Measurements from ENCODE around the gene MIGA2.
"Not testable (repeated sequence)": the region's sequence is repeated elsewhere in the genome, so short reads cannot be mapped to it uniquely, and the experiment has no call there.

Gene MIGA2

GRCh38 chr9:129027224-129027684, 9.2 kb upstream of the MIGA2 start:
- no peaks in the 10 kb centered on the region for H3K36me3 ChIP-seq (ENCODE audit: insufficient read depth, low read length)

GRCh38 chr9:129027685-129028191, 8.7 kb upstream of the MIGA2 start:
- no peak for TF ChIP-seq EZH2 (IDR thresholded peaks at IDR 0.05)
- no peak for TF ChIP-seq POLR2AphosphoS5 (IDR thresholded peaks at IDR 0.05; ENCODE audit: borderline replicate concordance, low read depth, low read length)
- TF ChIP-seq FOXP2 (optimal IDR thresholded peaks at IDR 0.05; ENCODE audit: control extremely low read depth, extremely low read length, insufficient read depth), result no peak
- Histone ChIP-seq H3K27ac (no peak overlapping the region), H3K36me3 (ENCODE audit: insufficient read depth, low read length) (no peaks in the 10 kb centered on the region), H3K9ac (ENCODE audit: insufficient read length) (peak overlapping the region; percentile 59), H3K9me3 (ENCODE audit: low read depth, low read length) (no peaks in the 10 kb centered on the region), H3K4me3 (peak overlapping the region; percentile 83)
- DNase-seq (ENCODE audit: low read depth, low spot score), result no peak

More at GRCh38 chr9:129027224-129027684, 9.2 kb upstream of the MIGA2 start:
- H3K27ac ChIP-seq, result no peak overlapping the region
- DNase-seq (ENCODE audit: low read depth, low spot score), result no peak
- H3K9me3 ChIP-seq (ENCODE audit: low read depth, low read length), result no peaks in the 10 kb centered on the region
- no peak for TF ChIP-seq EZH2 (IDR thresholded peaks at IDR 0.05)
- TF ChIP-seq POLR2AphosphoS5 (IDR thresholded peaks at IDR 0.05; ENCODE audit: borderline replicate concordance, low read depth, low read length), result no peak
- TF ChIP-seq FOXP2 (optimal IDR thresholded peaks at IDR 0.05; ENCODE audit: control extremely low read depth, extremely low read length, insufficient read depth), result no peak
- H3K9ac ChIP-seq (ENCODE audit: insufficient read length), result peak overlapping the region; percentile 59
- H3K4me3 ChIP-seq, result peak overlapping the region; percentile 83

DNA sequence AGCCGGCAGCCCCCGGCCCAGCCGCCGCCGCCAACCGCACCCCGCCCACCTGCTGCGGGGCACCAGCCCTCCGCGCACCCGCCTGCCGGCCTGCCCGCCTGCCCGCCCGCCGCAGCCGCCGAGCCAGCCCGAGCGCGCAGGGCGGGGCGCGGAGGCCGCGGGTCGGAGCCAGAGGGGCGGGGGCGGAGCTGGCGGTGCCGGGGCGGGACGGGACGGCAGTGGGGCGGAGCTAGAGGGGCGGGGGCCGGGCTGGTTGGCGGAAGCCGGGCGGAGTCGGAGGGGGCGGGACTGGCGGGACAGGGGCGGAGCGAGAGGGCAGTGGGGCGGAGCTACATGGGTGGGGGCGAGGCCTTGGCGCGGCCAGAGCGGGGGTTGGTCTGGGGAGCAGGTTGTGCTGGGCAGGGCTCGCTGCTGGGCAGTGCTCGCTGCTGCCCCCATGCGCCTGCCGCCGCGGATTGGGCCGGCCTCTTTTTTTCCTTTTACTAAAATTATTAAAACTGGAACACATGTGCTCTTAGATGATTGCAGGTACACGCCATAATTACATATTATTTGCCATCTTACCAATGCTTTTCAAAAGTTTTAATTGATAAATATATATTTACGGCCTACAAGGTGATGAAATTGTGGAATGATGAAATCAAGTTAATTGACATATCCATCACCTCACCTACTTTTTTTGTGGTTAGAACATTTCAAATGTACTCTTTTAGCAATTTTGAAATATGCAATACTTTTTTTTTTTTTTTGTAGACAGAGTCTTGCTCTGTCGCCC, 8.0 kb upstream of the MIGA2 start, which contains the start of gene SH3GLB2:
SH3GLB2 (minus strand) TSS at position 140 of the 775 bp plus-strand sequence. CDS start 177 bp downstream, outside the sequence.
- DNase-seq (ENCODE audit: low read depth, low spot score), result peak; percentile 12
- Histone ChIP-seq H3K36me3 (ENCODE audit: insufficient read depth, low read length) (no peaks in the 10 kb centered on the region), H3K4me3 (peak within 1 kb of the TSS; percentile 83), H3K27ac (no peak within 1 kb of the TSS), H3K9me3 (ENCODE audit: low read depth, low read length) (no peaks in the 10 kb centered on the region), H3K9ac (ENCODE audit: insufficient read length) (peak within 1 kb of the TSS; percentile 59)
- TF ChIP-seq POLR2AphosphoS5 (IDR thresholded peaks at IDR 0.05; ENCODE audit: borderline replicate concordance, low read depth, low read length), result no peak
- no peak for TF ChIP-seq FOXP2 (optimal IDR thresholded peaks at IDR 0.05; ENCODE audit: control extremely low read depth, extremely low read length, insufficient read depth)

DNA sequence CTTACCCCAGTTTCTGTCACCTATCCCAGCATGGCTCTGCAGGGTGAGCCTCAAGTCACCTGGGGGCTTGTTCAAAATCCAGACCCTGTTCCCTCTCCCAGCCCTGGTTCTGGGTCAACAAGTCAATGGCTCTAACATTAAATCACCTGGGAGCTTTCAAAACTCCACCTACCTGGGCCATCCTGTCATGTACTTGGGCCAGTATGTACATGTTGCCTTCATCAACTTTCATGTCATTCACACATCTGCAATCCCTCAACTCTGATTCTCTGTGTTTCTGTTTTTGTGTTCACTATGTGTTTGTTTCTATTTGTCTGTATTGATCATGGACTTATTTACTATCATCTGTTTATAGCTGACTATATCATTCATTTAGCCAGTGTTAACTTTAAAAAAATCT, 6.2 kb upstream of the MIGA2 start:
- DNase-seq (ENCODE audit: low read depth, low spot score), result no peak
- Histone ChIP-seq H3K4me3 (no peak overlapping the region), H3K36me3 (ENCODE audit: insufficient read depth, low read length) (no peaks in the 10 kb centered on the region), H3K9me3 (ENCODE audit: low read depth, low read length) (no peaks in the 10 kb centered on the region), H3K27ac (no peak overlapping the region), H3K9ac (ENCODE audit: insufficient read length) (no peak overlapping the region)
- TF ChIP-seq FOXP2 (optimal IDR thresholded peaks at IDR 0.05; ENCODE audit: control extremely low read depth, extremely low read length, insufficient read depth) (no peak), POLR2AphosphoS5 (IDR thresholded peaks at IDR 0.05; ENCODE audit: borderline replicate concordance, low read depth, low read length) (no peak), EZH2 (IDR thresholded peaks at IDR 0.05) (no peak)

GRCh38 chr9:129031514-129031913, 4.9 kb upstream of the MIGA2 start:
- DNase-seq (ENCODE audit: low read depth, low spot score), result no peak
- Histone ChIP-seq H3K9me3 (ENCODE audit: low read depth, low read length) (no peaks in the 10 kb centered on the region), H3K4me3 (no peak overlapping the region), H3K36me3 (ENCODE audit: insufficient read depth, low read length) (no peaks in the 10 kb centered on the region), H3K9ac (ENCODE audit: insufficient read length) (no peak overlapping the region), H3K27ac (no peak overlapping the region)
- no peak for TF ChIP-seq EZH2 (IDR thresholded peaks at IDR 0.05)
- TF ChIP-seq POLR2AphosphoS5 (IDR thresholded peaks at IDR 0.05; ENCODE audit: borderline replicate concordance, low read depth, low read length), result no peak
- no peak for TF ChIP-seq FOXP2 (optimal IDR thresholded peaks at IDR 0.05; ENCODE audit: control extremely low read depth, extremely low read length, insufficient read depth)

DNA sequence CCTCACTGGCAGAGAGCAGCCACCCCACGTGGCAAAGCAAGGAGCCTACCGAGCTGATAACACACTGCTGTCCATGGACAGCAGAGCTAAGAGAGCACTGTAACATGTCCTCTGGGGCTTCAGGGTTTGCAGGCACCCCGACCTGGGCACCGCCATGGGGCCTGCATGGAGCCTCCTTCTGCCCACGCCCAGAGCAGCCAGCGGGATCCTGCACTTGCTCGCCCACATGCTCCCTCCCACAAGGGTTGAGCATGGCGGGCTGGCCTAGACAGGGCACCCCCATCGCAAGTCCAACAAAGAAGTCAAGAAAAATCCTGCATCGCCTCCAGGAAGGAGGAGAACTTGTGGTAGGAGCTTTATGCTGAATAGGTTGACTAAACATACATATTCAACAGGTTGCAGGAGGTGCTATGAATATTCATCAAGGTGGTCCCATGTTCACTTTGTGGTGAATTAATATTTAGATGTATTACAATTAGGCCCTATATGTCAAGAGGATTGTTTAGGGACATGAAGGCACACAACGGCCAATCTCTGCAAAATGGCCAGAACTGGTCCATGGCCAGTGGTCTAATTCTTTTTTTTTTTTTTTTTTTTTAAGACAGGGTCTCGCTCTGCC, 3.8 kb upstream of the MIGA2 start:
- H3K4me3 ChIP-seq, result no peak overlapping the region
- no peak for TF ChIP-seq EZH2 (IDR thresholded peaks at IDR 0.05)
- TF ChIP-seq FOXP2 (optimal IDR thresholded peaks at IDR 0.05; ENCODE audit: control extremely low read depth, extremely low read length, insufficient read depth), result no peak
- no peak for TF ChIP-seq POLR2AphosphoS5 (IDR thresholded peaks at IDR 0.05; ENCODE audit: borderline replicate concordance, low read depth, low read length)
- no peaks in the 10 kb centered on the region for H3K9me3 ChIP-seq (ENCODE audit: low read depth, low read length)
- 0 out of 2 replicates have a peak overlapping the region, but pooled peaks have one; percentile 16 for H3K27ac ChIP-seq
- no peak overlapping the region for H3K9ac ChIP-seq (ENCODE audit: insufficient read length)
- no peaks in the 10 kb centered on the region for H3K36me3 ChIP-seq (ENCODE audit: insufficient read depth, low read length)
- no peak for DNase-seq (ENCODE audit: low read depth, low spot score)

DNA sequence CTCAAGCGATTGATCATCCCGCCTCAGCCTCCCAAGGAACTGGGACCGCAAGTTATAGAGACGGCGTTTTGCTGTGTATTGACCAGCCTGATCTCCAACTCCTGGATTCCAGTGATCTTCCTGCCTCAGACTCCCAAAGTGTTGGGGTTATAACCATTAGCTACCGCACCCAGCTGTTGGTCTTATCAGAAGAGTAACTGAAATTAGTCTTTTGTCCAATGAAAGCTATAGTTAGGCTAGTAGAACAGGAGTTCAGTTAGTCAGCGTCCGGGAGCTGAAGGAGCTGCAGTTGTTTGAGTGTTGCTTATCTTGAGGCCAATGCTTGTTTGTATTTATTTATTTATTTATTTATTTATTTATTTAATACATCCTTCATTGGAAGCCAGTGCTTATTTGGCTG, 3.2 kb upstream of the MIGA2 start:
- no peaks in the 10 kb centered on the region for H3K36me3 ChIP-seq (ENCODE audit: insufficient read depth, low read length)
- no peak for DNase-seq (ENCODE audit: low read depth, low spot score)
- TF ChIP-seq FOXP2 (optimal IDR thresholded peaks at IDR 0.05; ENCODE audit: control extremely low read depth, extremely low read length, insufficient read depth) (no peak), POLR2AphosphoS5 (IDR thresholded peaks at IDR 0.05; ENCODE audit: borderline replicate concordance, low read depth, low read length) (no peak), EZH2 (IDR thresholded peaks at IDR 0.05) (no peak)
- no peak overlapping the region for H3K9ac ChIP-seq (ENCODE audit: insufficient read length)
- peak overlapping the region; percentile 16; the same call in 1 of the 2 replicates for H3K27ac ChIP-seq
- H3K4me3 ChIP-seq, result no peak overlapping the region
- no peaks in the 10 kb centered on the region for H3K9me3 ChIP-seq (ENCODE audit: low read depth, low read length)

DNA sequence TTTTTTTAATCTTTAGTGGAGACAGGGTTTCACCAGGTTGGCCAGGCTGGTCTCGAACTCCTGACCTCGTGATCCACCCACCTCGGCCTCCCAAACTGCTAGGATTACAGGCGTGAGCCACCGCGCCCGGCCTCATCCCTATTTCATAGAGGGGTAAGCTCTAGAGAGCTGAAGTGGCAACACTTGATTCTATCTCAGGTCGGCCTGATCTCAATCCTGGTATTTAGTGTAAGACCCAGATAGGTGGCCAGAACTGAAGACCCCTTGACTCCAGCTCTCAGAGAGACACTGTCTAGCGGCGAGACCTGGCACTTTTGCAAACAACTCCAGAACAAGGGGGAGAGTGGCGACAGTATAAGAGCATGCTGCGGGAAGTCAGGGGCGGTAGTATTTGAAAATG, 588 bp upstream of the MIGA2 start:
- not testable (repeated sequence) for DNase-seq (ENCODE audit: low read depth, low spot score); H3K36me3 ChIP-seq (ENCODE audit: insufficient read depth, low read length); H3K9me3 ChIP-seq (ENCODE audit: low read depth, low read length)
- Histone ChIP-seq H3K27ac (peak overlapping the region; percentile 86; the same call in 1 of the 2 replicates), H3K9ac (ENCODE audit: insufficient read length) (peak overlapping the region; percentile 75), H3K4me3 (peak overlapping the region; percentile 99)

All from SK-N-MC (cell line).